ENCODE results near the gene DMD.
"Not testable (repeated sequence)": the region's sequence is repeated elsewhere in the genome, so short reads cannot be mapped to it uniquely, and the experiment has no call there.

Gene DMD

GRCh38 chrX:33149085-33149484 is 62.3 kb downstream of the DMD start:
- DNase-seq = no peak

GRCh38 chrX:33142331-33142730 is 69.0 kb downstream of the DMD start:
- no peak for DNase-seq

GRCh38 chrX:33138677-33139249 is 72.6 kb downstream of the DMD start:
- no peak for DNase-seq

GRCh38 chrX:33134164-33134563 is 77.2 kb downstream of the DMD start:
- no peak for DNase-seq

GRCh38 chrX:33133320-33133719 is 78.0 kb downstream of the DMD start:
- DNase-seq = no peak

- DNase-seq = no peak
Observed at GRCh38 chrX:33132569-33132968, 78.8 kb downstream of the DMD start.

- DNase-seq = no peak
Observed at GRCh38 chrX:33129607-33130006, 81.7 kb downstream of the DMD start.

GRCh38 chrX:33128048-33128805 is 83.1 kb downstream of the DMD start:
- no peak for DNase-seq

- DNase-seq = no peak
Observed at GRCh38 chrX:33126469-33126868, 84.9 kb downstream of the DMD start.

- no peak for DNase-seq
Observed at GRCh38 chrX:33109858-33110257, 101.5 kb downstream of the DMD start.

GRCh38 chrX:33106737-33107136 is 104.6 kb downstream of the DMD start:
- no peak for DNase-seq

- no peak for DNase-seq
Observed at GRCh38 chrX:33095079-33095478, 116.3 kb downstream of the DMD start.

GRCh38 chrX:33087411-33087810 is 123.9 kb downstream of the DMD start:
- DNase-seq = no peak

GRCh38 chrX:33086886-33087285 is 124.5 kb downstream of the DMD start:
- DNase-seq = no peak

- DNase-seq = no peak
Observed at GRCh38 chrX:33082371-33082770, 129.0 kb downstream of the DMD start.

- no peak for DNase-seq
Observed at GRCh38 chrX:33078273-33078672, 133.1 kb downstream of the DMD start.

- DNase-seq = not testable (repeated sequence)
Observed at GRCh38 chrX:33073660-33074059, 137.7 kb downstream of the DMD start.

- DNase-seq = no peak
Observed at GRCh38 chrX:33065415-33065814, 145.9 kb downstream of the DMD start.

- DNase-seq = no peak
Observed at GRCh38 chrX:33062041-33062440, 149.3 kb downstream of the DMD start.

GRCh38 chrX:33053001-33053400 is 158.3 kb downstream of the DMD start:
- no peak for DNase-seq

- DNase-seq = no peak
Observed at GRCh38 chrX:33045882-33046281, 165.5 kb downstream of the DMD start.

GRCh38 chrX:33045245-33045644 is 166.1 kb downstream of the DMD start:
- DNase-seq = no peak

GRCh38 chrX:33041141-33041540 is 170.2 kb downstream of the DMD start:
- no peak for DNase-seq

- no peak for DNase-seq
Observed at GRCh38 chrX:33032700-33033099, 178.6 kb downstream of the DMD start.

- DNase-seq = no peak
Observed at GRCh38 chrX:33014949-33015348, 196.4 kb downstream of the DMD start.

All from NCI-H1436 (cell line).